SK-N-SH treated with all-trans-retinoic acid at 6 μM for 48 hours (cell line): ENCODE data around the gene RALGAPB.
"Not testable (repeated sequence)": the region's sequence is repeated elsewhere in the genome, so short reads cannot be mapped to it uniquely, and the experiment has no call there.

Experiments used
- ATAC-seq: fragments of 200-7000 bp; cut with Tn5 transposase; 3 replicates; pipeline ENCODE4 v1.9.1; 2020; ENCODE audit warnings: mild to moderate bottlenecking, moderate library complexity
- ARNTL ChIP-seq: fragments of 450-650 bp; formaldehyde crosslinking; IDR thresholded peaks from 2 replicates; pipeline ENCODE4 v1.5.0; 2020; ENCODE audit warnings: low read depth, mild to moderate bottlenecking, moderate library complexity, borderline replicate concordance
- BACH2 ChIP-seq: fragments of 250-450 bp; sonication (Bioruptor Pico); IDR thresholded peaks from 2 replicates; pipeline ENCODE4 v1.9.0; 2021; ENCODE audit warnings: mild to moderate bottlenecking, borderline replicate concordance
- ESRRG ChIP-seq: fragments of 250-450 bp; sonication (Bioruptor Pico); IDR thresholded peaks from 2 replicates; pipeline ENCODE4 v1.6.1; 2021; ENCODE audit warnings: mild to moderate bottlenecking
- GLIS3 ChIP-seq: fragments of 250-450 bp; sonication (Bioruptor Pico); IDR thresholded peaks from 2 replicates; pipeline ENCODE4 v1.5.0; 2020; ENCODE audit warnings: mild to moderate bottlenecking, moderate library complexity
- OSR1 ChIP-seq: fragments of 250-450 bp; sonication (Bioruptor Pico); IDR thresholded peaks from 2 replicates; pipeline ENCODE4 v1.8.0; 2022; ENCODE audit warnings: moderate library complexity, mild to moderate bottlenecking, inconsistent platforms
- PPARA ChIP-seq: fragments of 250-450 bp; sonication (Bioruptor Pico); IDR thresholded peaks from 2 replicates; pipeline ENCODE4 v1.5.0; 2020; ENCODE audit warnings: mild to moderate bottlenecking, borderline replicate concordance
- RARB ChIP-seq: fragments of 250-450 bp; sonication (Bioruptor Pico); IDR thresholded peaks from 2 replicates; pipeline ENCODE4 v1.8.0; 2021; ENCODE audit warnings: mild to moderate bottlenecking, moderate library complexity
- SNAI2 ChIP-seq: fragments of 250-450 bp; sonication (Bioruptor Pico); IDR thresholded peaks from 2 replicates; pipeline ENCODE4 v1.5.0; 2020; ENCODE audit warnings: mild to moderate bottlenecking, moderate library complexity
- TCF4 ChIP-seq: fragments of 250-450 bp; sonication (Bioruptor Pico); IDR thresholded peaks from 2 replicates; pipeline ENCODE4 v1.8.0; 2021; ENCODE audit warnings: mild to moderate bottlenecking, moderate library complexity, borderline replicate concordance
- TOX ChIP-seq: fragments of 250-450 bp; sonication (Bioruptor Pico); IDR thresholded peaks from 2 replicates; pipeline ENCODE4 v1.8.0; 2021; ENCODE audit warnings: mild to moderate bottlenecking, moderate library complexity, borderline replicate concordance
- ZC3H10 ChIP-seq: fragments of 250-450 bp; sonication (Bioruptor Pico); IDR thresholded peaks from 2 replicates; pipeline ENCODE4 v1.5.1; 2021; ENCODE audit warnings: mild to moderate bottlenecking, moderate library complexity
- ZFP3 ChIP-seq: fragments of 250-450 bp; sonication (Bioruptor Pico); IDR thresholded peaks from 2 replicates; pipeline ENCODE4 v1.5.0; 2020; ENCODE audit warnings: mild to moderate bottlenecking, moderate library complexity
- ZFP30 ChIP-seq: fragments of 450-650 bp; formaldehyde crosslinking; IDR thresholded peaks from 2 replicates; pipeline ENCODE4 v1.5.0; 2022; ENCODE audit warnings: mild to moderate bottlenecking, moderate library complexity
- ZNF565 ChIP-seq: fragments of 450-650 bp; formaldehyde crosslinking; conservative IDR thresholded peaks from 2 replicates; pipeline ENCODE4 v1.5.0; 2020; ENCODE audit warnings: low read depth, mild to moderate bottlenecking, moderate library complexity
- ZNF70 ChIP-seq: fragments of 450-650 bp; formaldehyde crosslinking; IDR thresholded peaks from 2 replicates; pipeline ENCODE4 v1.5.0; 2020; ENCODE audit warnings: mild to moderate bottlenecking, moderate library complexity
- TF ChIP-seq, protein P1 (sequence below): fragments of 250-450 bp; sonication (Bioruptor Pico); IDR thresholded peaks from 2 replicates; pipeline ENCODE4 v1.5.1; 2021; ENCODE audit warnings: mild to moderate bottlenecking, moderate library complexity
- TF ChIP-seq, protein P2 (sequence below): fragments of 250-450 bp; sonication (Bioruptor Pico); IDR thresholded peaks from 2 replicates; pipeline ENCODE4 v1.8.0; 2020; ENCODE audit warnings: mild to moderate bottlenecking, moderate library complexity, borderline replicate concordance
- TF ChIP-seq, protein P3 (sequence below): fragments of 250-450 bp; sonication (Bioruptor Pico); IDR thresholded peaks from 2 replicates; pipeline ENCODE4 v1.8.0; 2021; ENCODE audit warnings: low read depth, mild to moderate bottlenecking, moderate library complexity, borderline replicate concordance
- TF ChIP-seq, protein P4 (sequence below): fragments of 250-450 bp; sonication (Bioruptor Pico); IDR thresholded peaks from 2 replicates; pipeline ENCODE4 v1.5.1; 2020; ENCODE audit warnings: low read depth, mild to moderate bottlenecking, moderate library complexity

The RALGAPB gene

DNA sequence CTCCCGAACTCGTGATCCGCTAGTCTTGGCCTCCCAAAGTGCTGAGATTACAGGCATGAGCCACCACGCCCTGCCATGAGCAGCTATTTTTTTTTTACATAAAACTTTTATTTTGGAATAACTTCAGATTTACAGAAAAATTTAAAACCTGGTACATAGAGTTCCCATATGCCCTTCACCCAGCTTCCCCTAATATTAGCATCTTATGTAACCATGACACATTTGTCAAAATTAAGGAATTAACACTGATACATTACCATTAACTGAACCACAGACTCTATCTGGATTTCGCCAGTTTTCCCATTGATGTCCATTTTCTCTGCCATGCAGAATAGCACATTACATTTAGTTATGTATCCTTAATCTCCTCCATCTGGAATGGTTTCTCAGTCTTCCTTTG, 14.3 kb upstream of the RALGAPB start (continued):
- TF ChIP-seq, protein P1, sequence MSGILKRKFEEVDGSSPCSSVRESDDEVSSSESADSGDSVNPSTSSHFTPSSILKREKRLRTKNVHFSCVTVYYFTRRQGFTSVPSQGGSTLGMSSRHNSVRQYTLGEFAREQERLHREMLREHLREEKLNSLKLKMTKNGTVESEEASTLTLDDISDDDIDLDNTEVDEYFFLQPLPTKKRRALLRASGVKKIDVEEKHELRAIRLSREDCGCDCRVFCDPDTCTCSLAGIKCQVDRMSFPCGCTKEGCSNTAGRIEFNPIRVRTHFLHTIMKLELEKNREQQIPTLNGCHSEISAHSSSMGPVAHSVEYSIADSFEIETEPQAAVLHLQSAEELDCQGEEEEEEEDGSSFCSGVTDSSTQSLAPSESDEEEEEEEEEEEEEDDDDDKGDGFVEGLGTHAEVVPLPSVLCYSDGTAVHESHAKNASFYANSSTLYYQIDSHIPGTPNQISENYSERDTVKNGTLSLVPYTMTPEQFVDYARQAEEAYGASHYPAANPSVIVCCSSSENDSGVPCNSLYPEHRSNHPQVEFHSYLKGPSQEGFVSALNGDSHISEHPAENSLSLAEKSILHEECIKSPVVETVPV (CRISPR knock-in tag), result no peak

DNA sequence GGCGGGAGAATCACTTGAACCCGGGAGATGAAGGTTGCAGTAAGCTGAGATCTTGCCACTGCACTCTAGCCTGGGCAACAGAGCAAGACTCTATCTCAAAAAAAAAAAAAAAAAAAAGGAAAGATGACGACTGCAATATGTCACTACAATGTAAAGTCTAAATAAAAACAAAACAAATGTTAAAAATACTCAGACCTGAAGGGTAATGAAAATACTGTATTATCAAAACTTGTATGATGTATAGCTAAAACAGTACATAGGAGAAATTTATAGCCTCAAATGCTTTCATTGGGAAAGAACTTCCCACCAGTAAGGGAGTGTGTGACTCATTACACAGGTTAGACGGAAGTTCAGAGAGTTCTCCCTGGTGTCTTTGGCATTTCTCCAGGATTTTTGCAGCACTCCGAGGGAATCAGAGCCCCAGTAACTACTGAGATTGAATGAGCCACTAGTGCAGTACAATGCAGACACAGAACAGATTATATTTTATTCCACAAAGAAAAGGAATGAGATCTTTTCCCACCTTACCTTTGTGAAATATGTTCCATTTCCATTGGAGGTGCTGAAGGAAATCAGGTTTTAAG, 12.5 kb upstream of the RALGAPB start:
- peak; percentile 95 for ATAC-seq
- no peak for TF ChIP-seq ZFP30 (CRISPR knock-in tag)
- no peak for TF ChIP-seq ARNTL (CRISPR knock-in tag)
- no peak for TF ChIP-seq TOX
- no peak for TF ChIP-seq ZNF70 (CRISPR knock-in tag)
- TF ChIP-seq SNAI2 (CRISPR knock-in tag), result no peak

DNA sequence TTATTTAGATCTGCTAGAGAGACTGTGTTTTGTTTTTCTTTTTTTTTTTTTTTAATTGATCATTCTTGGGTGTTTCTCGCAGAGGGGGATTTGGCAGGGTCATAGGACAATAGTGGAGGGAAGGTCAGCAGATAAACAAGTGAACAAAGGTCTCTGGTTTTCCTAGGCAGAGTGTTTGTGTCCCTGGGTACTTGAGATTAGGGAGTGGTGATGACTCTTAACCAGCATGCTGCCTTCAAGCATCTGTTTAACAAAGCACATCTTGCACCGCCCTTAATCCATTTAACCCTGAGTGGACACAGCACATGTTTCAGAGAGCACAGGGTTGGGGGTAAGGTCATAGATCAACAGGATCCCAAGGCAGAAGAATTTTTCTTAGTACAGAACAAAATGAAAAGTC, 12.0 kb upstream of the RALGAPB start:
- ATAC-seq, result peak; percentile 51; the same call in 2 of the 3 replicates

DNA sequence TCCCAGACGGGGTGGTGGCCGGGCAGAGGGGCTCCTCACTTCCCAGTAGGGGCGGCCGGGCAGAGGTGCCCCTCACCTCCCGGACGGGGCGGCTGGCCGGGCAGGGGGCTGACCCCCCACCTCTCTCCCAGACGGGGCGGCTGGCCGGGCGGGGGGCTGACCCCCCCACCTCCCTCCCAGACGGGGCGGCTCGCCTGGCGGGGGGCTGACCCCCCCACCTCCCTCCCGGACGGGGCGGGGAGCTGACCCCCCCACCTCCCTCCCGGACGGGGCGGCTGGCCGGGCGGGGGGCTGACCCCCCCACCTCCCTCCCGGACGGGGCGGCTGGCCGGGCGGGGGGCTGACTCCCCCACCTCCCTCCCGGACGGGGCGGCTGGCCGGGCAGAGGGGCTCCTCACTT, 11.5 kb upstream of the RALGAPB start:
- not testable (repeated sequence) for ATAC-seq

DNA sequence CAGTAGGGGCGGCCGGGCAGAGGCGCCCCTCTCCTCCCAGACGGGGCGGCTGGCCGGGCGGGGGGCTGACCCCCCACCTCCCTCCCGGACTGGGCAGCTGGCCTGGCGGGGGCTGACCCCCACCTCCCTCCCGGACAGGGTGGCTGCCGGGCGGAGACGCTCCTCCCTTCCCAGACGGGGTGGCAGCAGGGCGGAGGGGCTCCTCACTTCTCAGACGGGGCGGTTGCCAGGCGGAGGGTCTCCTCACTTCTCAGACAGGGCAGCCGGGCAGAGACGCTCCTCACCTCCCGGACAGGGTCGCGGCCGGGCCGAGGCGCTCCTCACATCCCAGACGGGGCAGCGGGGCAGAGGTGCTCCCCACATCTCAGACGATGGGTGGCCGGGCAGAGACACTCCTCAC, 11.1 kb upstream of the RALGAPB start:
- ATAC-seq, result not testable (repeated sequence)

DNA sequence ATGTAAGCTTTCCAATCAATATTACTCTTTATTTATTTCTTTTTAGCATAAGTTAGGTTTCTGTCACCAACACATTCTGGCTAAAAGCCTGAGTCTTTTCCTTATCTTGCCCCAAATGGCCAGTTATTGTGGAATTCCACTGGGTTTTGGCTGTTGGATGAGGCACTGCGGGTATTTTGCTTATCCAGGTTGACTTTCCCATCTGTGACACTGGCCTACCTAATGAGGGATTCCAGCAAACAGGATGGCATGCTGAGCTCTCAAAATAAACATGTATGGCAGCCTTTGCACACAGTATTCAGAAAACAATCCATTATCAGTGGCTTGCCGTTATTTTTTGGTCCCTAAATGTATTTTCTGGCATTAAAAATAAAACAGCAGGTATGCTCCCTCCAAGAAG, 6.5 kb upstream of the RALGAPB start:
- TF ChIP-seq, protein P2, sequence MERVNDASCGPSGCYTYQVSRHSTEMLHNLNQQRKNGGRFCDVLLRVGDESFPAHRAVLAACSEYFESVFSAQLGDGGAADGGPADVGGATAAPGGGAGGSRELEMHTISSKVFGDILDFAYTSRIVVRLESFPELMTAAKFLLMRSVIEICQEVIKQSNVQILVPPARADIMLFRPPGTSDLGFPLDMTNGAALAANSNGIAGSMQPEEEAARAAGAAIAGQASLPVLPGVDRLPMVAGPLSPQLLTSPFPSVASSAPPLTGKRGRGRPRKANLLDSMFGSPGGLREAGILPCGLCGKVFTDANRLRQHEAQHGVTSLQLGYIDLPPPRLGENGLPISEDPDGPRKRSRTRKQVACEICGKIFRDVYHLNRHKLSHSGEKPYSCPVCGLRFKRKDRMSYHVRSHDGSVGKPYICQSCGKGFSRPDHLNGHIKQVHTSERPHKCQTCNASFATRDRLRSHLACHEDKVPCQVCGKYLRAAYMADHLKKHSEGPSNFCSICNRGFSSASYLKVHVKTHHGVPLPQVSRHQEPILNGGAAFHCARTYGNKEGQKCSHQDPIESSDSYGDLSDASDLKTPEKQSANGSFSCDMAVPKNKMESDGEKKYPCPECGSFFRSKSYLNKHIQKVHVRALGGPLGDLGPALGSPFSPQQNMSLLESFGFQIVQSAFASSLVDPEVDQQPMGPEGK (CRISPR knock-in tag), result no peak
- no peak for TF ChIP-seq TCF4
- TF ChIP-seq ZNF565, result no peak
- TF ChIP-seq RARB (CRISPR knock-in tag), result no peak
- no peak for TF ChIP-seq SNAI2 (CRISPR knock-in tag)
- no peak for TF ChIP-seq ARNTL (CRISPR knock-in tag)
- no peak for TF ChIP-seq ZFP30 (CRISPR knock-in tag)
- TF ChIP-seq, protein P1 (CRISPR knock-in tag), result no peak
- TF ChIP-seq ZNF70 (CRISPR knock-in tag), result no peak
- TF ChIP-seq ZC3H10 (CRISPR knock-in tag), result no peak
- no peak for TF ChIP-seq PPARA (CRISPR knock-in tag)
- no peak for TF ChIP-seq ESRRG (CRISPR knock-in tag)
- TF ChIP-seq BACH2 (CRISPR knock-in tag), result no peak
- TF ChIP-seq OSR1 (CRISPR knock-in tag), result no peak
- no peak for TF ChIP-seq GLIS3 (CRISPR knock-in tag)
- no peak for TF ChIP-seq ZFP3 (CRISPR knock-in tag)
- ATAC-seq, result no peak

DNA sequence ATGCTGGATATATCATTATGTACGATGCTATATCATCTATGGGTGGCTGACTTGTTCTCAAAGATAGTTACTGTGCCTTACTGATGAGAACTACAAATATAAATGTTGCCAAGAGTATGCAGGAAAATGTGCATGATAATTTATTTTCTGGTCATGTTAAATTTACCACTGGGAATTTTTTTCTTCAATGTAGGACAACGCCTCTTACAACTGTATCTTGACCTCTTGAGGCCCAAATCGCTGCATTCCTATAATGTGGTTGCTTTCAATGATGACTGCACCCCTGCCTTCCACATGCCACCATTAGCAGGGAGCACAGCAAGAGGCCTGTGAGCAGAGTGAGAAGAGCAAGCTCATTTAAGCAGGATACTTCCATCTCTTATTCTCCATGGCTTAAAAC, 5.7 kb upstream of the RALGAPB start:
- ATAC-seq, result no peak
- no peak for TF ChIP-seq SNAI2 (CRISPR knock-in tag)
- TF ChIP-seq, protein P1 (CRISPR knock-in tag), result no peak
- TF ChIP-seq, protein P3, sequence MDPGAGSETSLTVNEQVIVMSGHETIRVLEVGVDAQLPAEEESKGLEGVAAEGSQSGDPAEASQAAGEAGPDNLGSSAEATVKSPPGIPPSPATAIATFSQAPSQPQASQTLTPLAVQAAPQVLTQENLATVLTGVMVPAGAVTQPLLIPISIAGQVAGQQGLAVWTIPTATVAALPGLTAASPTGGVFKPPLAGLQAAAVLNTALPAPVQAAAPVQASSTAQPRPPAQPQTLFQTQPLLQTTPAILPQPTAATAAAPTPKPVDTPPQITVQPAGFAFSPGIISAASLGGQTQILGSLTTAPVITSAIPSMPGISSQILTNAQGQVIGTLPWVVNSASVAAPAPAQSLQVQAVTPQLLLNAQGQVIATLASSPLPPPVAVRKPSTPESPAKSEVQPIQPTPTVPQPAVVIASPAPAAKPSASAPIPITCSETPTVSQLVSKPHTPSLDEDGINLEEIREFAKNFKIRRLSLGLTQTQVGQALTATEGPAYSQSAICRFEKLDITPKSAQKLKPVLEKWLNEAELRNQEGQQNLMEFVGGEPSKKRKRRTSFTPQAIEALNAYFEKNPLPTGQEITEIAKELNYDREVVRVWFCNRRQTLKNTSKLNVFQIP, result no peak
- TF ChIP-seq, protein P4, sequence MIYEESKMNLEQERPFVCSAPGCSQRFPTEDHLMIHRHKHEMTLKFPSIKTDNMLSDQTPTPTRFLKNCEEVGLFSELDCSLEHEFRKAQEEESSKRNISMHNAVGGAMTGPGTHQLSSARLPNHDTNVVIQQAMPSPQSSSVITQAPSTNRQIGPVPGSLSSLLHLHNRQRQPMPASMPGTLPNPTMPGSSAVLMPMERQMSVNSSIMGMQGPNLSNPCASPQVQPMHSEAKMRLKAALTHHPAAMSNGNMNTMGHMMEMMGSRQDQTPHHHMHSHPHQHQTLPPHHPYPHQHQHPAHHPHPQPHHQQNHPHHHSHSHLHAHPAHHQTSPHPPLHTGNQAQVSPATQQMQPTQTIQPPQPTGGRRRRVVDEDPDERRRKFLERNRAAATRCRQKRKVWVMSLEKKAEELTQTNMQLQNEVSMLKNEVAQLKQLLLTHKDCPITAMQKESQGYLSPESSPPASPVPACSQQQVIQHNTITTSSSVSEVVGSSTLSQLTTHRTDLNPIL, result no peak
- no peak for TF ChIP-seq TCF4
- TF ChIP-seq ARNTL (CRISPR knock-in tag), result no peak
